SK-N-MC (cell line): Measurements from ENCODE around the gene PTPRN2.

Experiments
- EZH2 ChIP-seq: fragments of 200-600 bp; sonication (generic); IDR thresholded peaks from one replicate; pipeline ENCODE4 v1.6.1; 2017; ENCODE audit warnings: antibody characterized with exemption
- FOXP2 ChIP-seq: optimal IDR thresholded peaks from 2 replicates; pipeline ENCODE3; 2011; ENCODE audit warnings: mild to moderate bottlenecking, moderate library complexity; ENCODE audit not compliant: insufficient read depth; ENCODE audit errors: extremely low read length, control extremely low read depth
- POLR2AphosphoS5 ChIP-seq: IDR thresholded peaks from 2 replicates; pipeline ENCODE4 v1.6.1; 2012; ENCODE audit warnings: mild to moderate bottlenecking, low read depth, low read length, borderline replicate concordance

GRCh38 chr7:158461824-158462223 is 125.8 kb downstream of the PTPRN2 start:
- TF ChIP-seq POLR2AphosphoS5 (no peak), EZH2 (no peak), FOXP2 (no peak)
